Measurements from ENCODE around the gene SLC30A3.

DNA sequence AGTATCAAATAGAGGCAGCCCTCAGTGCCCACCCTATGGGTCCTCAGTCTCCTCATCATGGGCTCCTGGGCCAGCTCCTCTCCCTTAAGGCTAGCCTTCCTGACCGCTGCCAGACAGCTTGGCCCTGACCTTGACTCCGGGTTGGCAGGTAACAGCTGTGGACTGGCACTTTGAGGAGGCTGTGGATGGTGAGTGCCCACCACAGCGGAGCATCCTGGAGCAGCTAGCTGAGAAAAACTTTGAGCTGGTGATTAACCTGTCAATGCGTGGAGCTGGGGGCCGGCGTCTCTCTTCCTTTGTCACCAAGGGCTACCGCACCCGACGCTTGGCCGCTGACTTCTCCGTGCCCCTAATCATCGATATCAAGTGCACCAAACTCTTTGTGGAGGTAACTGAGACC lies 26.7 kb downstream of the SLC30A3 start:
- TF ChIP-seq POLR2A (IDR thresholded peaks at IDR 0.05), result no peak
- TF ChIP-seq, protein P1, sequence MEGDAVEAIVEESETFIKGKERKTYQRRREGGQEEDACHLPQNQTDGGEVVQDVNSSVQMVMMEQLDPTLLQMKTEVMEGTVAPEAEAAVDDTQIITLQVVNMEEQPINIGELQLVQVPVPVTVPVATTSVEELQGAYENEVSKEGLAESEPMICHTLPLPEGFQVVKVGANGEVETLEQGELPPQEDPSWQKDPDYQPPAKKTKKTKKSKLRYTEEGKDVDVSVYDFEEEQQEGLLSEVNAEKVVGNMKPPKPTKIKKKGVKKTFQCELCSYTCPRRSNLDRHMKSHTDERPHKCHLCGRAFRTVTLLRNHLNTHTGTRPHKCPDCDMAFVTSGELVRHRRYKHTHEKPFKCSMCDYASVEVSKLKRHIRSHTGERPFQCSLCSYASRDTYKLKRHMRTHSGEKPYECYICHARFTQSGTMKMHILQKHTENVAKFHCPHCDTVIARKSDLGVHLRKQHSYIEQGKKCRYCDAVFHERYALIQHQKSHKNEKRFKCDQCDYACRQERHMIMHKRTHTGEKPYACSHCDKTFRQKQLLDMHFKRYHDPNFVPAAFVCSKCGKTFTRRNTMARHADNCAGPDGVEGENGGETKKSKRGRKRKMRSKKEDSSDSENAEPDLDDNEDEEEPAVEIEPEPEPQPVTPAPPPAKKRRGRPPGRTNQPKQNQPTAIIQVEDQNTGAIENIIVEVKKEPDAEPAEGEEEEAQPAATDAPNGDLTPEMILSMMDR (IDR thresholded peaks at IDR 0.05), result no peak
- no peak for TF ChIP-seq EP300 (IDR thresholded peaks at IDR 0.05)

Measured in tibial nerve (tissue), 4 donors.